GM19452 (cell line): Measurements from ENCODE around the gene AK3.
A peak's percentile ranks its signal among the peaks of the same experiment; 100 is the strongest.
"Not testable (repeated sequence)": the region's sequence is repeated elsewhere in the genome, so short reads cannot be mapped to it uniquely, and the experiment has no call there.

ENCODE experiments used
- ATAC-seq: cut with Tn5 transposase; IDR thresholded peaks from one replicate; pipeline ENCODE4 v1.9.1; 2021; ENCODE audit not compliant: unreplicated experiment

The AK3 gene

GRCh38 chr9:4740638-4741364 is at the start of gene AK3:
Gene AK3 (minus strand): TSS chr9:4741202. CDS start chr9:4741087, 115 bp downstream.
- ATAC-seq, result peak; percentile 92

- no peak for ATAC-seq
Observed at GRCh38 chr9:4788703-4789102, 47.7 kb upstream of the AK3 start.

GRCh38 chr9:4787876-4788275 is 46.9 kb upstream of the AK3 start:
- no peak for ATAC-seq

GRCh38 chr9:4786599-4786998 is 45.6 kb upstream of the AK3 start:
- no peak for ATAC-seq

- ATAC-seq, result no peak
Observed at GRCh38 chr9:4784403-4784802, 43.4 kb upstream of the AK3 start.

GRCh38 chr9:4783191-4783590 is 42.2 kb upstream of the AK3 start:
- not testable (repeated sequence) for ATAC-seq

GRCh38 chr9:4781408-4781807 is 40.4 kb upstream of the AK3 start:
- ATAC-seq, result no peak

- ATAC-seq, result no peak
Observed at GRCh38 chr9:4780651-4781050, 39.6 kb upstream of the AK3 start.

- not testable (repeated sequence) for ATAC-seq
Observed at GRCh38 chr9:4774958-4775357, 34.0 kb upstream of the AK3 start.

GRCh38 chr9:4774209-4774608 is 33.2 kb upstream of the AK3 start:
- ATAC-seq, result no peak

- no peak for ATAC-seq
Observed at GRCh38 chr9:4771788-4772187, 30.8 kb upstream of the AK3 start.

GRCh38 chr9:4769321-4770080 is 28.5 kb upstream of the AK3 start:
- ATAC-seq, result no peak

- no peak for ATAC-seq
Observed at GRCh38 chr9:4768681-4769080, 27.7 kb upstream of the AK3 start.

GRCh38 chr9:4764033-4764432 is 23.0 kb upstream of the AK3 start:
- no peak for ATAC-seq

- peak; percentile 12 for ATAC-seq
Observed at GRCh38 chr9:4762886-4763541, 22.0 kb upstream of the AK3 start.

- ATAC-seq, result peak; percentile 83
Observed at GRCh38 chr9:4762108-4762885, 21.3 kb upstream of the AK3 start.

- no peak for ATAC-seq
Observed at GRCh38 chr9:4760122-4760521, 19.1 kb upstream of the AK3 start.

- ATAC-seq, result no peak
Observed at GRCh38 chr9:4756420-4756819, 15.4 kb upstream of the AK3 start.

- ATAC-seq, result no peak
Observed at GRCh38 chr9:4755026-4755609, 14.1 kb upstream of the AK3 start.

GRCh38 chr9:4754530-4754929 is 13.5 kb upstream of the AK3 start:
- ATAC-seq, result not testable (repeated sequence)
